Spleen (tissue), 7 donors: ENCODE measurements around the gene NMBR.

Experiments used
- CTCF ChIP-seq, 11 experiments: fragments of 200-600 bp in 7 of 11; fragments of 450-650 bp in 4 of 11; sonication (generic) in 4 of 11; IDR thresholded peaks in 8 of 11; conservative IDR thresholded peaks in 3 of 11; 1 replicate in 7 of 11; 2 replicates in 4 of 11; pipeline versions ENCODE4 v1.4.0 to v1.8.0; 2016 to 2021; ENCODE audit warnings: antibody characterized with exemption in 11 of 11, inconsistent platforms in 4 of 11, mild to moderate bottlenecking in 1 of 11
- POLR2A ChIP-seq, 3 donors: fragments of 450-650 bp; IDR thresholded peaks; one replicate each; pipeline ENCODE4 v1.5.1; 2017; ENCODE audit warnings: antibody characterized with exemption in 3 of 3, mild to moderate bottlenecking in 1 of 3
- donor health status: DM: no; HTN: no; CAD: no; lungs with moderate emphysema.
- donor health status: DM: no; HTN: no; CAD: no.
- donor health status: DM: no; HTN: no; CAD: no.

GRCh38 chr6:142162780-142163179 lies 15.9 kb upstream of the NMBR start:
- TF ChIP-seq CTCF (IDR thresholded peaks at IDR 0.05 in 8 of 11, conservative IDR thresholded peaks at IDR 0.05 in 3 of 11) (no peak), POLR2A (IDR thresholded peaks at IDR 0.05) (no peak)
